Measurements from ENCODE around the gene WWOX.

- TF ChIP-seq CTCF (IDR thresholded peaks at IDR 0.05) (no peak), POLR2AphosphoS5 (IDR thresholded peaks at IDR 0.05) (no peak)
Measured at GRCh38 chr16:78289373-78289772, 189.9 kb downstream of the WWOX start.

Measured in gastroesophageal sphincter (tissue), 3 donors.